Stimulated activated CD8-positive, alpha-beta memory T cell treated with anti-CD3 and anti-CD28 coated beads, Interleukin-12 subunit alpha, Interleukin-12 subunit beta, amount 100 ng/mL, for 4 hours (primary cell): Measurements from ENCODE around the gene SLC16A2.
"Not testable (repeated sequence)": the region's sequence is repeated elsewhere in the genome, so short reads cannot be mapped to it uniquely, and the experiment has no call there.

ENCODE experiments used
- DNase-seq: peaks from one replicate; pipeline ENCODE4 v3.0.0-alpha.2; 2020; ENCODE audit warnings: low read depth

Gene SLC16A2

DNA sequence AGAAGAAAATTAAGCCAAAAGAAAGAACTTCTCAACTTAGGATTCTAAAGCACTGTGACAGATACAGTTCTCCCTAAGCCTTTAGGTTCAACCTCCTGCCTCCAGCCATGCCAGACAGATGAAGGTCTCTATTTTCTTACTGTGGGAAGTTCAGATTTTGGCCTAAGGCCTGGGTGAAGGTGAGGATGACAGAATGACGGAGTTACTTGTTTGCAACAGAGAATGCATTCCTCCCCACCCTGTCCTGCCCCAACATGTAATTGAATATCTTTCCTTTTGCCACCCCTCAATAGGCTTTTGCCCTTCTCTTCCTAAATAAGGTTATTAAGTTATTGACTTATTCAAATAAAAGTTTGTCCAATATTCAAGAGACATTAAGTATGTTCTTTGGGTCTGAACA is 25.6 kb downstream of the SLC16A2 start:
- DNase-seq: no peak

DNA sequence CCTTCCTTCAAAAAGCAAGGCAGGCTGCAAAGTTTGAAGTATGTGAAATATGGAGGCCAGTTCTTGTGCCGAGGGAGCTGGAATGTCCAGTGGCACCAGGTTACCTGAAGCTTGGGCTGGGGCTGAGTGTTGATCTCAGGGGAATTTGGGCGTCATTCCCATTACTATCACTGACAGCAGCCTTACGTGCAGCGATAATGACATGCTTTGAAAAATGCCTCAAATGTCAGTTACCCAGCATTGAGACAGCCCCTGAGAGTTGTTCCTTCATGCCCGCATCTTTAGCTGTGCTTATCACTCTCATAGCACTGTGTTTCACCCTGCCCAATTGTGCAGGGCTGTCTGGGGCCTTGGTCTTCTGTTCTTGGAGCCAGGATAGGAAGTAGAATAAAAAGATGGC is 27.4 kb downstream of the SLC16A2 start:
- no peak for DNase-seq

DNA sequence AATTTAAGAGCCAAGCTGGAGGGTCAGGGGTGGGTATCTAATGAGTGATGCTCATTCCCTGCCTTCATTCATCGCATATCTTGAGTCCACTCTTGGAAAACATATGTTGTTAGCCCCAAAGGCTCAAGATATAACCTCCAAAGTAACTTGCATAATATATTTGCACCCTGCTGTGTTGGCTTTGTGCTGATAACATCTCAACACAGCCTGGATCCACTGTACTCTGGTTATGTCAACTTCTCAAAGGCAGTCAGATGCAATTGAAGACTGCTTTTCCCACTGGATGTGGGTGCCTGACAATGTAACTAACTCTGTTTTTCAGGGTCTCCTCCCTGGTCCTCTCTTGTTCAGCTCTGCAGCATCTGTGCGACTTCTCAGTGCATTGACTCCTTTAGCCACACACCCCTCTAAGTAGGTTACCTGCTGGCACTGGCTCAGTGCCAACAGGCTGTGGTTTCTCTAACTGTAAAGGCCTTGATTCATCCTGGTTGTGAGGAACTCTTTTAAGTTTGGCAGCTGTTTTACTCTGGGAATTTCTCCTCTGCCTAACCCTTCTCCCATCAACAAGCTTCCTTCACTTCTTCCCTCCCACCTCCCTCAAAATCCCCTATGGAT is 28.1 kb downstream of the SLC16A2 start:
- DNase-seq: peak; percentile 1

DNA sequence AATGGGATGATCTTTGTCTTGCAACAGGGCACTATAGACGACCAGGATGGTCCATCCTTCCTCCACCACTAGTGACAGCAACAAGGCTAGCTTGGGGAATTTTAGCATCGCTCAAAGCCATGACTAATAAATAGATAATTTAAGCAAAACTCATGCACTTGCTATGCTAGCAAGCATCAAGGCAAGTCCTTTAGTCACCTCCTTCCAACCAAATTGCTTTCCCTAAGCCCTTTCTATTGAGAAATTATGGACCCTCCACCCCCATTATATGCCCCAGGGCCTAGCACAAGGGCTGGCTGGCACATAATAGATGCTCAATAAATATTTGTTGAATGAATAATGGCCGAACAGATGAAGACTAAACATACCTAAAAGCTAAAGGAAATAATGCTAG is 28.6 kb downstream of the SLC16A2 start:
- no peak for DNase-seq

DNA sequence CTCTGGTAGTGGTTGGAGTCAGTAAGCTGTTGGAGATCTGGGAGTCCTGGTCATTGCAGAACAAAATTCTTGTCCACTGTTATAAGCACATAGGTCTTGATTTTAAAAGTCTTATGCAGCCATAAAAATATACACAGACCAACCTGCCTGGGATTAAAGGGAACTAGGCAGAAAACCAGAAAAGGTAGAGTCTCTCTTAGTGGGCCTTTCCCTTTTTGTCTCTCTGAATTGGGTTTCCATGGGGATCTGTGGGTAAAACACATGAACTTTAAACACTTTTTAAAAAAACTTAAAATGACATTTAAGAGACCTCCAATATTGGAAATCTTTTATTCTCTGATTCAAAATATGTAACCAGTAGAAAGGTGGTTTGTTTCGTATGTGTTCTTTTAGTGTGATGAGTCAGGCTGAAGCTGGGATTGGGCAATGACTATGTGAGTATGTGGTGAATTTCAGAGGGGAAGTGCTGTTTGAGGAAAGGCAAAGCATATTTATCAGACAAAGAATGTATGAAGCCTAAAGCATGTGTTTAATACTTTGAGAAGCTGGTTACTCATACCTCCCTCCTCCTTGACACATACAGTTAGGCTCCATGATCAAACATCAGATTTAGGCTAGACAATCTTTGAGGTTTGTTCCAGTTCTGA is 29.6 kb downstream of the SLC16A2 start:
- DNase-seq: no peak

DNA sequence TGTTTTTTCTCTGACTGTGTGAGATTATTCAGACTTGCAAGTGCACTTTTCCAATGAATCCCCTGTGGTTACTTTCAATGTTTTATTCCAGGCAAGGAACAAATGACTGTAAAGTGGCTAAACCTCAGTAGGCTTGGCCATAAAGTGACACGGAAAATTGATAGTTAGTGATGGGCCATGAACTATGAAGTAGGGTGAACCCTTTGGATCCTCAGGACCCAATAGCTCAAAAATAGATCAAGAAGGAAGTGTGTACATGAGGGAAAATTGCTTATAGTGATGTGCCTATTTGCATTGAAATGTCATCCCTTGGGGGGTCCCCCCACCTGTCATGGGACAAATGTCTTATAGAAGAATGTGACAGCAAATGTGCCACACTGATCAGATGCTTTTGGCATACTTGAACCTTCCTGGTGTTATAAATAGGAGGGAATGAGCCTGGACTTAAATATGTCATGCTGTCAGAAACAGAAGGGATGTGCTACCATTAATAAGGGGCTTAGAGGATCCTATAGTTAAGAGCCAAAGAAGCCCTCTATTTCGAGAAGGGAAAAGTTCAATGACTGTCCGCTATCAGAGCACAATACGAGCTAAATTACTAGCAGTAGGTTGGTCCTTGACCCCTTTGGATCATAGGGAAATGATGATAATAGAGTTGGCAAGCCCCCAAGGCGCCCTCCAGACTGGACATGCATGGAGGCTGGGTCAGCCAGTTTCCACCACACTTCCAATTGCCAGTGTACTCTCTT is 30.3 kb downstream of the SLC16A2 start:
- DNase-seq: no peak

DNA sequence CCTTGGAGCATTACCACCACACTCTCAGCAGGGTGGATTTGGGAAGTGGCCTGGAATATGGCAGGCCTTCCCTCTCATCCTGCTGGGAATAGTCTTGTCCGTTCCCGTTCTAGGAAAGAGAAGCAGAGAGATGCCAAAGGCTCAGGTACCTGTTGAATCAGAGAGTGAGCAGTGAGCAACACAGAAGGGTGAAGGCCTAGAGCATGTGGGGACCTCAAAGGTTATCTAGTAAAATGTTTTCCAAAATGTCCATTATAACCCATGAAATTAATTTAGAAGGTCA is 30.8 kb downstream of the SLC16A2 start:
- no peak for DNase-seq

DNA sequence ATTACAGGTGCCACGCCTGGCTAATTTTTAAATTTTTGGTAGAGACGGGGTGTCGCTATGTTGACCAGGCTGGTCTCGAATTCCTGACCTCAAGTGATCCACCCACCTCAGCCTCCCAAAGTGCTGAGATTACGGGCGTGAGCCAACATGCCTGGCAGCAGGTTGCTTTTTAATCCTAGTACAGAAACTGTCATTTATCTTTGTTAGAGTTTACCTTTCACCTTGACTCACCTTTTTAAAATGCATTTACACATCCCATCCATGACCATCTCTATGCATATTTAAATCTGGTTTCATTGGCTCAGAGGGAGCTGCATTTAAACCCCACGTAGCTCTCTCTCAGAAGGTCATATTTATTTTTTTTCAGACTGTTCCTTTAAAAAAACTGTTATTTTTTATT is 31.9 kb downstream of the SLC16A2 start:
- DNase-seq: no peak

DNA sequence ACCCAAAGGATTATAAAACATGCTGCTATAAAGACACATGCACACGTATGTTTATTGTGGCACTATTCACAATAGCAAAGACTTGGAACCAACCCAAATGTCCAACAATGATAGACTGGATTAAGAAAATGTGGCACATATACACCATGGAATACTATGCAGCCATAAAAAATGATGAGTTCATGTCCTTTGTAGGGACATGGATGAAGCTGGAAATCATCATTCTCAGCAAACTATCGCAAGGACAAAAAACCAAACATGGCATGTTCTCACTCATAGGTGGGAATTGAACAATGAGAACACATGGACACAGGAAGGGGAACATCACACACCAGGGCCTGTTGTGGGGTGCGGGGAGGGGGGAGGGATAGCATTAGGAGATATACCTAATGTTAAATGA is 32.9 kb downstream of the SLC16A2 start:
- not testable (repeated sequence) for DNase-seq

DNA sequence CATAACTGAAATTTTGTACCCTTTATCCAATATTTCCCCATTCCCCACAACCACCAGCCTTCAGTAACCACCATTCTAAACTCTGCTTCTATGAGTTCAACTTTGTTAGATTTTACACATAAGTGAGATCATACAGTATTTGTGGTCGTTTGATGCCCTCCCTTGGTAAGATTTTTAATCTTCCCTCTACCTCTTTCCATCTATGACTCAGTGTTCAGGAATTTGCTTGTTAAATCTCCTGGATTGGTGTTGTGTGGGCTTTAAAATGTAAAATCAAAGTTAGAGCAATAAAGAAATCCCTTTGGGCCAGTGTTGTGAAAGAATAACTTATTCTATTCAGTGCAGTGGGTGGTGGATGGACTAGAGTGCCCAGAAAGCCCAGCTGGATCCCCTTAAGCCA is 37.4 kb downstream of the SLC16A2 start:
- DNase-seq: no peak

DNA sequence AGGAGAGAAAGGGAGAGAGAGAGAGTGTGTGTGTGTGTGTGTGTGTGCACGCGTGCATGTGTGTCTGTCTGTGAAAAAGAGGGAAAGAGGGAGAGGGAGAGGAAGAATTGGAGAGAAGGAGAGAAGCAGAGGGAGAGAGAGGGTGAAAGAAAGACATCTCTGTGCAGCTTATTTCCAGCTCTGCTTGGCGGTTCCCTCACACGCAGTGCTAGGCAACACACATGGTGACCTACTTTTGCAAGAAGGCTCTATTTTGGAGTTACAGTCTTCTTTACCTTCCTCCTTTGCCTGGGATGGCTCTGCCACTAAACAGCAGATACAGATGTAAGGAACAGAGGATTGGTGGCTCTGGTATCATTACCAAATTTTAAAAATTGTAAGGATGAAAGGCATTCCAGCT is 40.1 kb downstream of the SLC16A2 start:
- no peak for DNase-seq

DNA sequence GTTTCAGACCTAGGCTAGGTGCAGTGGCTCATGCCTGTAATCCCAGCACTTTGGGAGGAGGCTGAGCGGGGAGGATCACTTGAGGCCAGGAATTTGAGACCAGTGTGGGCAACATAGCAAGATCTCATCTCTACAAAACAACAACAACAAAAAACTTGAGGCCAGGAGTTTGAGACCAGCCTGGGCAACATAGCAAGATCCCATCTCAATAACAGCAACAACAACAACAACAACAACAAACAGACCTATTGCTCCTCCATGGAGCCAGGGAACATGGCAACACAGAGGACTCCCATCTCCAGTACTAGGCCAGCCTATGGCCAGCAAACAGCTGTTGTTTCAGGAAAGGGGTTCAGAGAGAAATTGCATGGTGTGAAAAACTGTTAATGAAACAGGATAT is 43.4 kb downstream of the SLC16A2 start:
- DNase-seq: no peak

DNA sequence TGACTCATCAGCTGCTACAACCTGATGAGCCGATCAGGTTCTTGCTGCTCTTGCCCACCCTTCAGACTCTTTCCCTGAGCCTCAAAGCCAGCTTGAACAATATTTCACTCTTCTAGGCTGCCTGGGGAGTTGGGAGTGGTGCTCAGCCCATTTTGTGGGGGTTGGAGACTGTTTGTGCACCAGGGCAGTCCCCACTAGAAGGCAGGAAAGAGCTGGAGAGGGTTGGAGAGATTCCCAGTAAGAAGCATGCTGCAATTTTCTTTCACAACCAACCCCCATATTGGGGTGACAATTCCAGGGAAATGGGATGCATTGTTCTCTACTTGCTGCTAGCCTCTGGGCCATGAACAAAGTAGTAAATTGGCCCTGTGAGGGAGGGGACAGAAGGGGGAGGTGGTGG is 44.1 kb downstream of the SLC16A2 start:
- no peak for DNase-seq

DNA sequence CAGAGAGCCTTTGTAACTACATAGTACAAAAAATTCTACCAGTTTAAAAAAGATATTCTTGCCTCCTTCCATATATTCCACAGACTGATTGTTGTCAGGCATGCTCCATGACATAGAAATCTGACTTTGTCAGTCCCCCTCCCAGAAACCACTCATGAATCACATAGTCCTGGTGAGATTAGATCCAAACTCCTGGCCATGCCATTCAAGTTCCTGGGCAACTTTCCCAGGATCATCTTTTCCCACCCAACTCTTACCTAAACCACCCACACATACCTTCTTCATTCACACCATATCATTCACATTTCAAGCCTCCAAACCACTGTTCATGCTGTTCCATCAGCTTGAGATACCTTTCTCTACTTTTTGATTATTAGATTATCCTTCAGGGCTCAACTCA is 46.4 kb downstream of the SLC16A2 start:
- DNase-seq: no peak

DNA sequence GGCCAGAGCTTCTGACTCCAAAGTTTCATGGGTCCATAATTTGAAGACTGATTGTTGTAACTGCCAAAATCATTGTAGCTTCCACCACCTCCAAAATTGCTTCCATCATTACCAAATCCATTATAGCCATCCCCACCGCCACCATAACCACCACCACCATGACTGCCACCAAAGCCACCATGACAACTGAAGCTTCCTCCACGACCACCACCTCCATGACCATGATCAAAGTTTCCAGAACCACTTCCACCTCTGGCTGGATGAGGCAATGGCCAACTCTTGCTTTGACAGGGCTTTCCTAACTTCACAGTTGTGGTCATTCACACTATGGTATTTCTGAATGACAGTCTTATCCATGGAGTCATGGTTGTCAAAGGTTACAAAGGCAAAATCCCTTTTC is 51.8 kb downstream of the SLC16A2 start:
- DNase-seq: not testable (repeated sequence)

DNA sequence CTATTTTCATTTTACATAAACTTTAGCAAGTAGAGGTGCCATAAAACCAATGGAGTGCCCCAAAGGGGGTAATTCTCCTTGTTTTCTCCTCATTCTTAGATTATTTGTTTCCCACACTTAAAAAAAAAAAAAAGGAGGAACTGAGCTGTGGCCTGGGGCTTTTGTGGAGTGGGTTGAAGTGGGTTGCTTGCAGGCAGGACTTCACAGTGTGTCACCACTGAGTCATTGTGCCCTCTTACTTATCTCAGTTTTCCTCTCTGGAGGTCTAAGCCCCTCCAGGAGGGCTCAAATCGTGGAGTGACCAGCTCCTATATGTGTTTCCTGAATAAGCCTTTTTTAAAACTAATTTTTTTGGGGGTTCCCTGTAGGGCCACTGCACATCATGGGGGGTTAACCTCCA is 69.0 kb downstream of the SLC16A2 start:
- DNase-seq: no peak

DNA sequence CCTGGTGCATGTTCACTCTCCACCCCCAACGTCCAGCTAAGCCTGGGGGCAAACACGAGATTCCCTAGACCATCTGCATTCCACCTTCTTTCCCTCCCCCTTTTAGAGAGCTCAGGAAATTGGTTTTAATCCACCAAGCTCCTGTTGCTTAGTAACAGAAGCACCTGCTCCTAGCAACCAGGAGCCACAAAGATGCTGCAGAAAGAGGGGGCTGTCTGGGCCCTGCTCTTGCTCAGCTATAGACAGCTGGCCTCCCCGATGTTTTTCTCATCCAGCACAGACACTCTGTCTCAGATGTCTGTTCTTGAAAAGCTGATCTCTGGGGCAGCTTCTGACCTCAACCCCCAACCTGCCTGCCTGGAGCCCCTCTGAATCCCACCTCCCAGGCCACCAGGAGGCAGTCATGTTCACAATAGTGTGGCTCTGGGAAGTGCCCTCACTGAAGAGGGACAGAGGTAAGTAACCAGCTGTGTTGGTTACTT is 71.5 kb downstream of the SLC16A2 start:
- no peak for DNase-seq

DNA sequence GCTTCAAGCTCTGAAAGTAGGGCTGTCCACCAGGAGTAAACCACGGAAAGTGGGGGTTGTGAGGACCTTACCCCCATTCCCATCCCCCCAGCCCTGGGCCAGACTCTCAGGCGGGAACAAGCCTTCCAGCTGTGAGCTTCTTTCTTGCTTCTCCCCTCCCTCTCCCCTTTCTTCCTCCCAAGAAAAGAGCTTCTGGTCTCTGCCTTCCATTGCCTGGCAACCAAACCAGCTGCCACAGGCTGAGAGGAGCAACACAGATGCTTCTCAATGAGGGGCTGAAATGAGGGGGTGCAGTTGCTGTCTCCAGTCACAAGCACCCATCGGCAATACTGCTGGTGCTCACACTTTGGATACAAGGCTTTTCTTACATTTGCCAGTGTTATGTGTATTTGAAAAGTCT is 72.5 kb downstream of the SLC16A2 start:
- no peak for DNase-seq

DNA sequence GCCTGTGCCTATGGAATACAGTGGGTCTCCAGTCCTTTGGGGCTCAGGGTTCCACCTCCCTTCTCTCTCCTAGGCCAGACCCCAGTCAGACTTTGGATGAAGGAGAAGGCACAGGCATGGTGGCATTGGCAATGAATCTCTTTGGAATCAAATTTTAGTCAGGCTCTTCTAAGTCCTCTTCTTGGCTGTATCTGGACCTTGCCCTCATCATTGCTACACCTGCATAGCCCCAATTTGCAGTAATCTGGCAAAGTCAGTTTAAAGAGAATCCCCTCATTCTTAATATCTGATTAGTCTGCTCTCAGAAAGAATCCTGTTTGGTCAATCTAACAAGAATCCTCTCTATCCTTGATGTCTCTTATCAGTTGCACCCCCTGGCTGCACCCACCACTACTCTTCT is 77.6 kb downstream of the SLC16A2 start:
- DNase-seq: no peak

DNA sequence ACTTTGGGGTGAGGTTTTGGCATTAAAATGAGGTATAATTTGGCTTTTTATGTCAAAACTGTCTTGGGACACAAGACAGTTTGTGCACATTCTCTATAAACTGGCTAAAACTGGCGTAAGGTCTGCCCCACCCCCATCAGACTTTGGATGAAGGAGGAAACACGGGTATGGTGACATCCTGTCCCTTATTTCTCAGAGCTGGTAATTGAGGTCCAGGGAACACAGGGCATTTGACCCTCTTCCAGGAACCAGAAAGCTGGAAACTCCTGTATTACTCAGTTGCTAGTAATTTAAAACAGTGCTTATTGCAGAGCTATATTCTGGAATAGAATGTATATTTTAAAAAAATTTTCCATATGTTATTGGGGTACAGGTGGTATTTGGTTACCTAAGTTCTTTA is 78.8 kb downstream of the SLC16A2 start:
- DNase-seq: no peak

DNA sequence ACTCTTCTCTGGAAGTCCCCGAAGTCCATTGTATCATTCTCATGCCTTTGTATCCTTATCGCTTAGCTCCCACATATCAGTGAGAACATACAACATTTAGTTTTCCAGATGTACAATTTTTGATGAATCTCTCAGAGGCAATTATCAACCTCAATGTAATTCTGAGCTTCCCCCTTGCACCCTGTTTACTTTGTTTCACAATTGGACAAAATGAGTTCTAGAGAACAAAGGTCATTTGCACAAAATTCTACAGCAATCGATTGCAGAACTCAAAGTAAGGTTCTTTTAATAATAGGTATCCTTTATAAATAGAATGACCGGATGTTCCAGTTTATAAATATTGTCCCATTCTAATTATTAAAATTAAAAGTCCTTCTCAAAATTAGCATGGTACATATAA is 79.3 kb downstream of the SLC16A2 start:
- DNase-seq: no peak

DNA sequence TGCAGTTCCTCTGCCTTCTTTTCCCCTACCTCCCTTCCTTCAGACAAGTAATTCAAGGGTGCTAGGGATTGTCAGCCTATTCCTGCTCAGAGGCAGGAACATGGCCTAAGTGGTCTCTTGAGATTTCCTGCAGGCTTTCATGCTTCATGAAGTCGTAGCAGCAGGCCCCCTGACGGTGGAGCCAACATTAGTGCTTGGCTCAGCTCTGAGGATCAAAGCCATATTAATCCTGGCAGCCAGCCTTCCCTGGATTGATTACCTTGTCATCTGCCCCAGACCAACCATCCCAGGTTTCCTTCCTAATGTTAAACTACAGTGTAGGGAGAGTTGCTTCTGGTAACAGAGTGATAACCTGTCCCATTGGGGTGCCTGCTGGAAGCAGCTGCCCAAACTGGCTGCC is 84.1 kb downstream of the SLC16A2 start:
- no peak for DNase-seq

DNA sequence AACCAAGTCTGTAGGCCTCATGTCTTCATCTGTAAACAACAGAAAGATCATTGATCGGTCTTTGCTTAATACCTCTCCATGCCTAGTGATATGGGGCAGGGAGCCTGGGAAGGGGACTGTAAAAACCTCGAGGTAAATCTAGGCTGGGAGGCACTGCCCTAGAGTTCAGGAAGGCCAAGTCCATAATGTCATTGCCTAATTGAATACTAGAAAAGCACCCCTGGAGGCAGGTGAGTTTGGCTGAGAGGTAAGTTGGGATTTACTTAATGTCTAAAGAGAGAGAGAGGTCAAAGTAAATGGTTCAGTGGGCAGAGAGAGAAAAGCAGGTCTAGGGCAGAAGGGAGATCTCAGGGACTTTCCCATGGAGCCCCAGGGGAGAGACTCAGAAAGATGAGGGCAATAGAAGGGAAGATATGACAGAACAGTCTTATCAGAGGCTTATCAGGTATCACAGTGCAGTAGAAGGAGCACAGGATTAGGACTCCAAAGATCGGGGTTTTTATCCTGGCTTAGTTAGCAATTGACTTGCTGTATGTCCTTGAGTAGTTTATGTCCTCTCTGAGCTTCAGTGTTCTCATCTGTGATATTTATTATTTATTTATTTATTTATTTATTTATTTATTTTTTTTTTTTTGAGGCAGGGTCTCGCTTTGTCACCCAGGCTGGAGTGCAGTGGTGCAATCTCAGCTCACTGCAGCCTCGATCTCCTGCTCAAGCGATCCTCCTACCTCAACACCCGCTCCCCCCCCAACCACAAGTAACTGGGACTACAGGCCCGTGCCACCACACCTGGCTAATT is 85.2 kb downstream of the SLC16A2 start:
- DNase-seq: no peak
